Lung (tissue), 12 donors: ENCODE results near the gene KMT2D. TPM values are rescaled to one million over a fixed set of nuclear protein-coding genes. Genes with fewer than 3 reads are reported as not detected.

Source experiments
- ATAC-seq: fragments of 200-7000 bp; cut with Tn5 transposase; one replicate; pipeline ENCODE4 v1.9.1; 2020; ENCODE audit warnings: moderate number of reproducible peaks; ENCODE audit not compliant: insufficient read depth, low FRiP score
- DNase-seq, 3 donors: peaks; one replicate each; pipeline ENCODE4 v3.0.0-alpha.2; 2013 to 2017
- H3K27ac ChIP-seq, 2 donors: one replicate each; pipeline ENCODE4 v1.5.1; 2013; ENCODE audit warnings: mild to moderate bottlenecking in 2 of 2, moderate library complexity in 2 of 2, control low read depth in 1 of 2, inconsistent platforms in 1 of 2, low read depth in 1 of 2, low read length in 1 of 2
- H3K27me3 ChIP-seq, 3 donors: one replicate each; pipeline ENCODE4 v1.5.1; 2013; ENCODE audit warnings: low read length in 2 of 3; ENCODE audit not compliant: control insufficient read depth in 3 of 3, insufficient read depth in 3 of 3
- H3K36me3 ChIP-seq, 4 donors: one replicate each; pipeline ENCODE4 v1.5.1; 2013; ENCODE audit warnings: low read length in 4 of 4, mild to moderate bottlenecking in 1 of 4, moderate library complexity in 1 of 4; ENCODE audit not compliant: control insufficient read depth in 4 of 4, insufficient read depth in 4 of 4
- H3K4me1 ChIP-seq, 5 donors: one replicate each; pipeline ENCODE4 v1.5.1; 2013; ENCODE audit warnings: low read length in 5 of 5, mild to moderate bottlenecking in 2 of 5, moderate library complexity in 1 of 5; ENCODE audit not compliant: control insufficient read depth in 5 of 5, insufficient read depth in 5 of 5
- H3K4me3 ChIP-seq: one replicate; pipeline ENCODE4 v1.5.1; 2013; ENCODE audit warnings: mild to moderate bottlenecking, control low read depth, moderate library complexity
- H3K9ac ChIP-seq, 2 donors: one replicate each; pipeline ENCODE4 v1.5.1; 2013; ENCODE audit warnings: low read length in 2 of 2, control low read depth in 1 of 2; ENCODE audit not compliant: insufficient read depth in 1 of 2
- H3K9me3 ChIP-seq, 4 donors: one replicate each; pipeline ENCODE4 v1.5.1; 2013; ENCODE audit warnings: low read length in 3 of 4, mild to moderate bottlenecking in 1 of 4, moderate library complexity in 1 of 4; ENCODE audit not compliant: control insufficient read depth in 4 of 4, insufficient read depth in 3 of 4
- CTCF ChIP-seq: IDR thresholded peaks from 2 replicates; pipeline ENCODE4 v1.5.1; 2012; ENCODE audit warnings: mild to moderate bottlenecking; ENCODE audit errors: control extremely low read depth, extremely low read depth
- WGBS, 2 donors: extraction: QIAGEN DNeasy Blood & Tissue Kit; methylation state at CpG; one replicate each; pipeline ENCODE4 v1.1.7; 2013; 5-methylcytosine and 5-hydroxymethylcytosine counted together
- polyA plus RNA-seq, 2 donors: library from polyadenylated mRNA; stranded (reverse); fragments of 200-250 nt; gene quantifications; one replicate each; pipeline ENCODE4 v1.2.1, GENCODE V29; 2013
- total RNA-seq, 2 donors: library from RNA; depleted of rRNA in 1 of 2; stranded (reverse); fragments of >200 nt in 1 of 2; gene quantifications; one replicate each; pipeline ENCODE4 v1.2.1, GENCODE V29; 2014 to 2021
- donor health status: control.
- donor health status: control.
- donor health status: Bipolar disorder and iron deficiency.
- donor health status: healthy.
- donor health status: DM: yes; HTN: yes; CAD: no.

KMT2D gene
- total and polyA plus RNA-seq, 4 donors: 27.6 to 115 (median 49.2) TPM

GRCh38 chr12:49091056-49091835 lies 30.7 kb upstream of the KMT2D start:
- ATAC-seq: no peak
- TF ChIP-seq CTCF: no peak
- 22 to 30% methylated on average over 41 of the region's 41 CpGs for WGBS, 2 donors
- peak in 1 of 3 donors; percentile 10 for DNase-seq
- H3K4me1 ChIP-seq: peaks cover 0 to 42% (median 20%) of the 10 kb centered on the region in 5 donors
- H3K9ac ChIP-seq: no peak overlapping the region
- H3K36me3 ChIP-seq: peaks cover 0 to 2% (median 0%) of the 10 kb centered on the region in 4 donors
- H3K9me3 ChIP-seq: peaks cover 0 to 4% (median 0%) of the 10 kb centered on the region in 4 donors
- H3K27ac ChIP-seq: no peak overlapping the region
- peaks cover 0 to 70% (median 65%) of the 10 kb centered on the region in 3 donors for H3K27me3 ChIP-seq
- no peak overlapping the region for H3K4me3 ChIP-seq

GRCh38 chr12:49089821-49090773 lies 29.5 kb upstream of the KMT2D start:
- peak; percentile 47 to 70 (median 60) for DNase-seq
- Histone ChIP-seq H3K27ac (no peak overlapping the region), H3K9me3 (peaks cover 0 to 4% (median 0%) of the 10 kb centered on the region in 4 donors), H3K9ac (no peak overlapping the region), H3K27me3 (peaks cover 0 to 70% (median 65%) of the 10 kb centered on the region in 3 donors), H3K36me3 (no peaks in the 10 kb centered on the region), H3K4me3 (no peak overlapping the region), H3K4me1 (peaks cover 0 to 42% (median 20%) of the 10 kb centered on the region in 5 donors)
- TF ChIP-seq CTCF: no peak
- 3% methylated on average over 78 to 88 of the region's 88 CpGs for WGBS, 2 donors
- ATAC-seq: no peak

- H3K27ac ChIP-seq: no peak overlapping the region
- ATAC-seq (no peak), DNase-seq (no peak)
- TF ChIP-seq CTCF: no peak
- H3K4me1 ChIP-seq: peaks cover 0 to 34% (median 14%) of the 10 kb centered on the region in 5 donors
- H3K9ac ChIP-seq: no peak overlapping the region
- no peaks in the 10 kb centered on the region for H3K9me3 ChIP-seq
- 52 to 65% methylated on average over 6 of the region's 6 CpGs for WGBS, 2 donors
- no peak overlapping the region for H3K4me3 ChIP-seq
- no peaks in the 10 kb centered on the region for H3K36me3 ChIP-seq
- peaks cover 0 to 63% (median 55%) of the 10 kb centered on the region in 3 donors for H3K27me3 ChIP-seq
Measured at GRCh38 chr12:49088932-49089330, 28.3 kb upstream of the KMT2D start.
